22Rv1 (cell line): ENCODE data around the gene FN3KRP.

Experiments used
- H3K27ac ChIP-seq: fragments of 450-650 bp; 2 replicates; pipeline ENCODE4 v1.5.1; 2017
- ZFX ChIP-seq: fragments of 450-650 bp; IDR thresholded peaks from 2 replicates; pipeline ENCODE4 v1.6.1; 2017; ENCODE audit warnings: antibody characterized with exemption, borderline replicate concordance
- TF ChIP-seq, protein P1 (sequence below): fragments of 450-650 bp; IDR thresholded peaks from 2 replicates; pipeline ENCODE4 v1.5.1; 2017; ENCODE audit warnings: mild to moderate bottlenecking

The FN3KRP gene

GRCh38 chr17:82710499-82711232, 5.8 kb upstream of the FN3KRP start:
- no peak overlapping the region for H3K27ac ChIP-seq
- TF ChIP-seq, protein P1, sequence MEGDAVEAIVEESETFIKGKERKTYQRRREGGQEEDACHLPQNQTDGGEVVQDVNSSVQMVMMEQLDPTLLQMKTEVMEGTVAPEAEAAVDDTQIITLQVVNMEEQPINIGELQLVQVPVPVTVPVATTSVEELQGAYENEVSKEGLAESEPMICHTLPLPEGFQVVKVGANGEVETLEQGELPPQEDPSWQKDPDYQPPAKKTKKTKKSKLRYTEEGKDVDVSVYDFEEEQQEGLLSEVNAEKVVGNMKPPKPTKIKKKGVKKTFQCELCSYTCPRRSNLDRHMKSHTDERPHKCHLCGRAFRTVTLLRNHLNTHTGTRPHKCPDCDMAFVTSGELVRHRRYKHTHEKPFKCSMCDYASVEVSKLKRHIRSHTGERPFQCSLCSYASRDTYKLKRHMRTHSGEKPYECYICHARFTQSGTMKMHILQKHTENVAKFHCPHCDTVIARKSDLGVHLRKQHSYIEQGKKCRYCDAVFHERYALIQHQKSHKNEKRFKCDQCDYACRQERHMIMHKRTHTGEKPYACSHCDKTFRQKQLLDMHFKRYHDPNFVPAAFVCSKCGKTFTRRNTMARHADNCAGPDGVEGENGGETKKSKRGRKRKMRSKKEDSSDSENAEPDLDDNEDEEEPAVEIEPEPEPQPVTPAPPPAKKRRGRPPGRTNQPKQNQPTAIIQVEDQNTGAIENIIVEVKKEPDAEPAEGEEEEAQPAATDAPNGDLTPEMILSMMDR = peak; percentile 17
- no peak for TF ChIP-seq ZFX

DNA sequence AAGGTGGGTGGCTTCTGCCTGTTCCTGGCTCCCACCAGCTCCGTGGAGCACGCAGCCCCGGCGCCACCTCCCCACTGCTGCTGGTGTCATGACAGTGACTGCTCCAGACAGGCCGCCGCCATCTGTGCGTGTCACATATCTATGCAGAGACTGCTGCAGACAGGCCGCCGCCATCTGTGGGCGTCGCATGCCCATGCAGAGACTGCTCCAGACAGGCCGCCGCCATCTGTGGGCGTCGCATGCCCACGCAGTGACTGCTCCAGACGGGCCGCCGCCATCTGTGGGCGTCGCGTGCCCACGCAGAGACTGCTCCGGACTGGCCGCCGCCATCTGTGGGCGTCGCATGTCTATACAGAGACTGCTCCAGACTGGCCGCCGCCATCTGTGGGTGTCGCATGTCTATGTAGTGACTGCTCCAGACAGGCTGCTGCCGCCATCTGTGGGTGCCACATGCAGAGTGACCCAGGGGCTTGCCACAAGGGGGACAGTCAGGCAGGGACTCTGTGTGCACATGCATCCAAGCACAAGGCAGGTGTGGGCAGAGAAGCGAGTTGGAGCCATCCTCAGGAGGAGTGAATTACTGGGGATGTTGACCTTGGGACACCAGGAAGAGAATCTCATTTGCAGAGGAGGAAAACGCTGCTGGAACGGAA, 3.3 kb upstream of the FN3KRP start:
- TF ChIP-seq, protein P1 = no peak
- no peak for TF ChIP-seq ZFX

DNA sequence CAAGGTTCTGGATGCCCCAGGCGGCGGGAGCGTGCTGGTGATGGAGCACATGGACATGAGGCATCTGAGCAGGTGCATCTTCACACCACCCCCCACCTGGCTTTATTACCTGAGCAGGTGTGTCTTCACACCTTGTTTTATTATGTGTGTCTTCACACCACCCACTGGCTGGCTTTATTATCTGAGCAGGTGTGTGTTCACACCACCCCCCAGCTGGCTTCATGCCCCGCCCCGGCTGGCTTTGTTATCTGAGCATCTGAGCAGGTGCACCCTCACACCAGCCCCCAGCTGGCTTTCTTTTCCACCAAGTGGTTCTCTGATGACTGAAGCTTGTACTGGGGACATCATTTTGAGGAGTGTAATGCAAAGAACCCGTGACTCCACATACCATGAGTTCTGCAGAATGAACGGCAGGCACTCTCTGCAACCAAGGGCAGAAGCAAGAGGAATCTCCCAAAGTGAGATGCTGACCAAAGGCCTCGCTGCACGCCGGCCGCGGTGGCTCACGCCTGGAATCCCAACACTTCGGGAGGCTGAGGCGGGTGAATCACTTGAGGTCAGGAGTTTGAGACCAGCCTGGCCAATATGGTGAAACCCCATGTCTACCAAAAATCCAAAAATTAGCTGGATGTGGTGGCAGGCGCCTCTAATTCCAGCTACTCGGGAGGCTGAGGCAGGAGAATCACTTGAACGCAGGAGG, 2.6 kb downstream of the FN3KRP start:
- H3K27ac ChIP-seq = no peak overlapping the region
- no peak for TF ChIP-seq ZFX
- TF ChIP-seq, protein P1 = no peak

More for the DNA sequence above, 3.3 kb upstream of the FN3KRP start:
- H3K27ac ChIP-seq = no peak overlapping the region

DNA sequence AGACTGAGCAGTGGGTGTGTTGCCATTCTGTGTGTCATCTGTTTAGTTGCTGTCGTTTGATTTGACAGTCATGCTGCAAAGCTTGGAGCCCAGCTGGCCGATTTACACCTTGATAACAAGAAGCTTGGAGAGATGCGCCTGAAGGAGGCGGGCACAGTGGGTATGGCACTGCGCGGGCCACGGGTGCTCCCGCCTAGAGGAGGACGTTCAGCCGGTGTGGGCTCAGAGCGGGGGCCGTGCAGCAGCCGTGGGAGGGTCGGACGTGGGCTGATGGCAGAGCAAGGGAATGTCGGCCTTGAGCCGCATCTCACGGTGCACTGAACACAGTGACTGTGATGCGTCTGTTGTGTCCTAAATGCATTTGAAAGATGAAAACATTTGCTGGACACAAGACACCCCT, 3.7 kb downstream of the FN3KRP start:
- no peak overlapping the region for H3K27ac ChIP-seq
- TF ChIP-seq ZFX = no peak
- TF ChIP-seq, protein P1 = no peak

DNA sequence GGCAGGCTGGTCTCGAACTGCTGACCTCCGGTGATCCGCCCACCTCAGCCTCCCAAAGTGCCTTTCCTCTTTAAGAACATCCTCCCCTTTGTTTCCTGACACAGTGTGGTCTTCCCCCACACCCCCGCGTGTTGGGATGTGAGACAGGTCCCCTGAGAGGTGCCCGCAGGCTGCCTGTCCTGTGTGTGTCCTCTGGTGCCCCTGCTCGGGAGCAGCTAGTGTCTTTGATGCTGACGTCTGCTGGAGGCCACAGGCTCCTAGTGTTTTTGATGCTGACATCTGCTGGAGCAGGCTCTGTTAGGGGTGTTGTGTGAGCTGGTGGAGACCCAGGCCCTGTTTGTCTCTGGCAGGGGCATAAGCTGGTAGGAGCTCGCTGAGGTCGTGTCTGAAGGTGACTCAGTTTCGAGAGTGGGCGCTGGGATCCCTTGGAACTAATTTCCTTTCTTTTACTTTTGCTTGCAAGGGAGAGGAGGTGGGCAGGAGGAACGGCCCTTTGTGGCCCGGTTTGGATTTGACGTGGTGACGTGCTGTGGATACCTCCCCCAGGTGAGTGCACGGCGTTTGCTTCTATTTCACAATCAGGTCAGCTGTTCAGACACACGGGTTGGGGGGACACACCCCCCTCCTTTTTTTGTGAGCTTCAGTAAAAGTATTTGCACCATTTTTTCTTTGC, 6.0 kb downstream of the FN3KRP start:
- TF ChIP-seq ZFX = no peak
- TF ChIP-seq, protein P1 = no peak
- no peak overlapping the region for H3K27ac ChIP-seq

DNA sequence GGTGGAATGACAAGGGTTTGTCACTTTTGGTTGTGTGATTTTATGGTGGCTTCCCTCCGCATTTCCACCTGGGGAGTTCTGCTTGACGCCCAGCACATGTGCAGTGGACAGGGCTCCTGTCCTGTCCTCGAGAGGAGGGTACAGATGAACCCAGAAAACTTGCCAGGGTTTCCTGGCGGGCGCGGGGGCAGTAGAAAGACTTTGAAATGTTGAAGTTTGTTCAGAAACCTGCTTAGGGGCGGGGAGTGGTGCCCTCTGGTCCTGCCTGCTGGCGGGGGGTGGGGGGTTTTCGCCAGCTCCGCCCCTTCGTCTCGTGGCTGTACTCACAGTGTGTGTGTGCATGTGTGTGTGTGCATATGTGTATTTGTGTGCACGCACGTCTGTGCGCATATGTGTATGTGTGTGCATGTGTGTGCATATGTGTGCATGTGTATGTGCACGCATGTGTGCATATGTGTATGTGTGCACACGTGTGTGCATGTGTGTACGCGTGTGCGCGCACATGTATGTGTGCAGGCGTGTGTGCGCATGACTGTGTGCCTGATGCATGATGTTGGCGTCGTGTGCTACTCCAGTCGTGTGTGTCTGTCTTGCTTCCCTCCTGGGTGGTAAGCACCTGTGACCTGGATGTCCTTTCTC, 6.8 kb downstream of the FN3KRP start:
- H3K27ac ChIP-seq = no peak overlapping the region
- TF ChIP-seq, protein P1 = no peak
- no peak for TF ChIP-seq ZFX
